Parathyroid adenoma (tissue), 2 donors: ENCODE results near the gene ALOX12B.

Experiments
- H2AFZ ChIP-seq: fragments of 300-600 bp; sonication (generic); one replicate; pipeline ENCODE4 v1.7.0; 2017; ENCODE audit warnings: antibody characterized with exemption, mild to moderate bottlenecking
- H3K27ac ChIP-seq: fragments of 300-600 bp; sonication (generic); one replicate; pipeline ENCODE4 v1.7.0; 2017
- H3K27me3 ChIP-seq: fragments of 300-600 bp; sonication (generic); one replicate; pipeline ENCODE4 v1.7.0; 2017; ENCODE audit warnings: low read length; ENCODE audit not compliant: control insufficient read depth, insufficient read depth
- H3K36me3 ChIP-seq: fragments of 300-600 bp; sonication (generic); one replicate; pipeline ENCODE4 v1.7.0; 2017; ENCODE audit warnings: low read length; ENCODE audit not compliant: control insufficient read depth, insufficient read depth
- H3K4me1 ChIP-seq: fragments of 300-600 bp; sonication (generic); one replicate; pipeline ENCODE4 v1.7.0; 2017; ENCODE audit warnings: control low read depth
- H3K4me2 ChIP-seq: fragments of 300-600 bp; sonication (generic); one replicate; pipeline ENCODE4 v1.7.0; 2017; ENCODE audit warnings: low read length
- H3K4me3 ChIP-seq: fragments of 300-600 bp; sonication (generic); one replicate; pipeline ENCODE4 v1.7.0; 2017; ENCODE audit warnings: low read depth, low read length
- H3K79me2 ChIP-seq: fragments of 300-600 bp; sonication (generic); one replicate; pipeline ENCODE4 v1.7.0; 2017; ENCODE audit warnings: control low read depth
- H3K9ac ChIP-seq: fragments of 300-600 bp; sonication (generic); one replicate; pipeline ENCODE4 v1.7.0; 2017; ENCODE audit warnings: mild to moderate bottlenecking
- H3K9me3 ChIP-seq: fragments of 300-600 bp; sonication (generic); one replicate; pipeline ENCODE4 v1.7.0; 2017; ENCODE audit warnings: low read length; ENCODE audit not compliant: control insufficient read depth
- CTCF ChIP-seq: fragments of 300-600 bp; sonication (generic); IDR thresholded peaks from one replicate; pipeline ENCODE4 v1.7.0; 2017; ENCODE audit warnings: antibody characterized with exemption, mild to moderate bottlenecking
- donor health status: primary hyperparathyroidism.

Gene ALOX12B

GRCh38 chr17:8100111-8100510, 12.6 kb upstream of the ALOX12B start:
- no peak overlapping the region for H2AFZ ChIP-seq
- no peaks in the 10 kb centered on the region for H3K9me3 ChIP-seq
- no peak for TF ChIP-seq CTCF
- no peaks in the 10 kb centered on the region for H3K79me2 ChIP-seq
- H3K36me3 ChIP-seq = no peaks in the 10 kb centered on the region
- peaks cover 18% of the 10 kb centered on the region for H3K4me1 ChIP-seq
- no peak overlapping the region for H3K4me3 ChIP-seq
- H3K4me2 ChIP-seq = no peak overlapping the region
- no peak overlapping the region for H3K27ac ChIP-seq
- no peak overlapping the region for H3K9ac ChIP-seq
- no peaks in the 10 kb centered on the region for H3K27me3 ChIP-seq

GRCh38 chr17:8096541-8096940, 9.0 kb upstream of the ALOX12B start:
- Histone ChIP-seq H3K9ac (no peak overlapping the region), H3K4me3 (no peak overlapping the region), H3K79me2 (no peaks in the 10 kb centered on the region), H3K9me3 (no peaks in the 10 kb centered on the region), H2AFZ (no peak overlapping the region), H3K27me3 (no peaks in the 10 kb centered on the region), H3K36me3 (no peaks in the 10 kb centered on the region), H3K4me1 (peaks cover 8% of the 10 kb centered on the region), H3K4me2 (no peak overlapping the region), H3K27ac (no peak overlapping the region)
- TF ChIP-seq CTCF = no peak

- Histone ChIP-seq H3K9me3 (no peaks in the 10 kb centered on the region), H3K4me3 (no peak overlapping the region), H3K4me1 (no peaks in the 10 kb centered on the region), H3K27me3 (no peaks in the 10 kb centered on the region), H3K27ac (no peak overlapping the region), H3K9ac (no peak overlapping the region), H2AFZ (no peak overlapping the region), H3K79me2 (no peaks in the 10 kb centered on the region), H3K4me2 (no peak overlapping the region), H3K36me3 (no peaks in the 10 kb centered on the region)
- TF ChIP-seq CTCF = no peak
Measured at GRCh38 chr17:8095361-8095760, 7.8 kb upstream of the ALOX12B start.

- Histone ChIP-seq H3K79me2 (no peaks in the 10 kb centered on the region), H3K4me1 (no peaks in the 10 kb centered on the region), H3K36me3 (no peaks in the 10 kb centered on the region), H3K9me3 (no peaks in the 10 kb centered on the region), H2AFZ (no peak overlapping the region), H3K4me2 (no peak overlapping the region), H3K9ac (no peak overlapping the region), H3K4me3 (no peak overlapping the region), H3K27me3 (no peaks in the 10 kb centered on the region), H3K27ac (no peak overlapping the region)
- no peak for TF ChIP-seq CTCF
Measured at GRCh38 chr17:8091033-8091687, 3.6 kb upstream of the ALOX12B start.

- H3K27me3 ChIP-seq = no peaks in the 10 kb centered on the region
- H3K79me2 ChIP-seq = no peaks in the 10 kb centered on the region
- no peaks in the 10 kb centered on the region for H3K4me1 ChIP-seq
- no peaks in the 10 kb centered on the region for H3K36me3 ChIP-seq
- H3K9ac ChIP-seq = no peak overlapping the region
- H3K4me2 ChIP-seq = no peak overlapping the region
- H3K27ac ChIP-seq = no peak overlapping the region
- no peaks in the 10 kb centered on the region for H3K9me3 ChIP-seq
- no peak for TF ChIP-seq CTCF
- no peak overlapping the region for H3K4me3 ChIP-seq
- H2AFZ ChIP-seq = no peak overlapping the region
Measured at GRCh38 chr17:8089728-8090127, 2.2 kb upstream of the ALOX12B start.
